Skeletal muscle satellite cell (primary cell): ENCODE measurements around the gene GMDS.

Experiments used
- H3K27me3 ChIP-seq: 2 replicates; pipeline ENCODE4 v1.7.0; 2013; ENCODE audit warnings: low read length; ENCODE audit not compliant: control insufficient read depth, insufficient read depth
- H3K36me3 ChIP-seq: 2 replicates; pipeline ENCODE4 v1.7.0; 2013; ENCODE audit warnings: mild to moderate bottlenecking, control low read depth, low read length; ENCODE audit not compliant: insufficient read depth
- H3K4me1 ChIP-seq: 2 replicates; pipeline ENCODE4 v1.7.0; 2013; ENCODE audit warnings: low read length; ENCODE audit not compliant: control insufficient read depth, insufficient read depth
- H3K4me2 ChIP-seq: 2 replicates; pipeline ENCODE4 v1.7.0; 2013; ENCODE audit warnings: mild to moderate bottlenecking, low read length
- H3K4me3 ChIP-seq: 2 replicates; pipeline ENCODE4 v1.7.0; 2013; ENCODE audit warnings: low read length
- H3K9ac ChIP-seq: 2 replicates; pipeline ENCODE4 v1.7.0; 2013; ENCODE audit warnings: mild to moderate bottlenecking, low read depth, low read length, moderate library complexity
- H3K9me3 ChIP-seq: replicated peaks from 2 replicates; pipeline ENCODE4 v1.7.0; 2013; ENCODE audit warnings: mild to moderate bottlenecking, control low read depth, low read length

The GMDS gene

DNA sequence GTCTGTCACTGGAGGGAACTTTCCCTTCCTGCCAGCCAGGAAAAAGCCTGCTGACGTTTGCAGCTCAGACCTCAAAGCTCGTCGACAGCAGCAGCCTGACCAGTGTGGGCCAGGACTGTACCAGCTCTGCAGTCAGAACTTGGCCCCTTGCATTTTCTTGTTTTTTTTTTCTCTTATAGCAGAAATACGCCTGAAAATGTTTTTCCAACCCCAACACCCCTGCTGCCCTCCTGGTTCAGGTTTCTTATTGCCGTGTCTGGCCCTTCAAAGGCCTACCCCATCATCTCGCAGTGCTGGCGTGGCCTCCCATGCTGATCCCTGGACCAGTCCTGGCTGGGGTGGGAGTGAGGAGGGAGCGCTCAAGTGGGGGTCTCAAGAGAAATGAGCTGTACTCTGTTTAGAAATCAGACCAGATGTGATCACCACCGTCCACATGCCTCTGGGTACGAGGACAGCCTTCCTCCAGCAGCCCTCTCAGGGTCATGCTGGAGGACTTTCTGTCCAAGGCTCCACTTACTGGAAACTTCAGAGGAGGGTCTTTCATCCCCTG lies 466.6 kb downstream of the GMDS start:
- H3K9me3 ChIP-seq = no peaks in the 10 kb centered on the region
- no peak overlapping the region for H3K4me2 ChIP-seq
- H3K27me3 ChIP-seq = no peaks in the 10 kb centered on the region
- H3K9ac ChIP-seq = no peak overlapping the region
- no peaks in the 10 kb centered on the region for H3K4me1 ChIP-seq
- H3K4me3 ChIP-seq = no peak overlapping the region
- no peaks in the 10 kb centered on the region for H3K36me3 ChIP-seq

DNA sequence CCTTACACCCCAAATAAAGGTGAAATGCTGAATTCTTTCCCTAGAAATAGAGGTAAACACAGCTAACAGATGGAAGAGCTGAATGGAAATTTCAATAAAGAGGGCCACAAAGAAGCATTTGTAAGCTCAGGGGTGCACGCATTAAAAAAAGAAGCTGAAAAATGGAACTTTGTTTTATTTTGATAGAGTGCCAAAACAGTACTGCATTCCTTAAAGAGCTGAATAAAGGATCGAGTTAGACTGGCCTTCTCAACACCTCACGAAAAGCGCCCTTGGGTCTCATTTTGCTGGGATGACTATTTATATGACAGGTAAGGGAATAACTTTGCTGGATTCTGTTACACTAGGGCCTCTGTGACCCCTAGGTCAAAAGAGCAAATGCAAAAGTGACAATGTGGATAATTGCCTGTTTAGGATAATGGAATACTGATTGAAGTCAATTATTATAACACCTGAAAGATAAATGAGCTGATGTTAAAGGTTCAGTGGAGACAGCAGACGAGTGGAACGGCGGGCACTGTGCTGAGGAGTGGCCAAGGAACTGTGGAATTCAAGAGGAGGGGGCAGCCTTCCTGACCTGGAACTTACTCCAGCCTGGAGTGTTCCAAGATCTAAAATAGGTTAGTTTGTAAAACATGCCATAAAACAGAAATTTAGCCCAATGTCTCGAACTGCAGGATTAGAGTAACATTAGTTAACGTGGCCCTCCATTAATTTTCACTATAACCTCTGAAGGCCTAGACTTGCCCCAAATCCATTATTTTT lies 467.3 kb downstream of the GMDS start:
- H3K4me3 ChIP-seq = no peak overlapping the region
- H3K9me3 ChIP-seq = no peaks in the 10 kb centered on the region
- H3K4me2 ChIP-seq = no peak overlapping the region
- no peak overlapping the region for H3K9ac ChIP-seq
- no peaks in the 10 kb centered on the region for H3K27me3 ChIP-seq
- no peaks in the 10 kb centered on the region for H3K4me1 ChIP-seq
- no peaks in the 10 kb centered on the region for H3K36me3 ChIP-seq

DNA sequence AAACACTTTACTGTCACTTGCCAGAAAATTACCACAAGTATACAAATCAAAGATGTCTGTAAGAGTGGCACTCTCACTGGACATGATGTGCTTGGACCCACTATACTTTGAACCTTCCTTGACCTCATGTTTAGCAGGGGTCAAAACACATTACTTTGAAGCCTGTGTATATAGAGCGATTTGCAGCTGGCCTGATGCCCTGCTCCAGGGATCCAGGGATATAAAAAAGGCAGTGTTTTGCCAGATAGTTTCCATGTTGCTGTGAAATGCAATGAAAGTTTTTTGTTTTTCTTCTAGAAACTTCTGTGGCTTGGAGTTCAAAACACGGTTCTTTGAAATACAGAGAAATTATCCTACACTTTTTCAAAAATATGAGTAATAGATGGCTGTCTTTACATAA lies 470.0 kb downstream of the GMDS start:
- H3K9me3 ChIP-seq = no peaks in the 10 kb centered on the region
- no peaks in the 10 kb centered on the region for H3K27me3 ChIP-seq
- no peak overlapping the region for H3K4me2 ChIP-seq
- H3K9ac ChIP-seq = no peak overlapping the region
- peaks cover 5% of the 10 kb centered on the region for H3K4me1 ChIP-seq
- no peaks in the 10 kb centered on the region for H3K36me3 ChIP-seq
- H3K4me3 ChIP-seq = no peak overlapping the region

DNA sequence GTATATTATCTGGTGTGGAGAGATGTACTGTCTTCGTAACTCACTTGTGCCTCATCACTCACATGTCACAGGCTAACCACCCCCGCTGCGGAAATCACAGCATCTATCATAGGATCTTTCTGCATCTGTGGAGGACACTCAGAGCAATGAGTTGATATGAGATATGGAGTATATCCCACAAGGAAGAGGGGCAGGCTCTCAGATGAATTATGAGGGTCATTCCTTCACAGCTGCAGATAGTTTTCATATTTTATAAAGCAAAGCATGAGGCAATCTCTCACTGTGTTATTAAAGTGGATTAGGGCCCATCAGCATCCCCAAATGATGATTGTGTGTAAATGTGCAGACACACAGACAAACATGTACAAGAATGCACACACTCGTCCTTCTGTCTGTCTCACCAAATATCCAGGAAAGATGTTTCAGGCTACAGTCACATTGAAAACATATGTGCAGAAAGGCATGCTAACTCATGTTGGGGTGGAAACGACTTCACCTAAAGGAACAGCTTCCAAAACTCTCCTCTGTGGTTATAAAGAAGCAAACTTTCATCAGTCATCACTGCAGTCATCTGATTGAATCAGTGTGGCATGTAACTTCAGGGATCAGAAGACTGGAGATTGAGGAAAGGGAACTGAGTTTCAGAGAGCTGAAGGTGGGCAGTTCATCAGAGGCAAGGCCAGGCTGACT lies 471.0 kb downstream of the GMDS start:
- Histone ChIP-seq H3K36me3 (no peaks in the 10 kb centered on the region), H3K4me3 (no peak overlapping the region), H3K9ac (no peak overlapping the region), H3K4me1 (peaks cover 5% of the 10 kb centered on the region), H3K4me2 (no peak overlapping the region), H3K9me3 (no peaks in the 10 kb centered on the region), H3K27me3 (no peaks in the 10 kb centered on the region)

DNA sequence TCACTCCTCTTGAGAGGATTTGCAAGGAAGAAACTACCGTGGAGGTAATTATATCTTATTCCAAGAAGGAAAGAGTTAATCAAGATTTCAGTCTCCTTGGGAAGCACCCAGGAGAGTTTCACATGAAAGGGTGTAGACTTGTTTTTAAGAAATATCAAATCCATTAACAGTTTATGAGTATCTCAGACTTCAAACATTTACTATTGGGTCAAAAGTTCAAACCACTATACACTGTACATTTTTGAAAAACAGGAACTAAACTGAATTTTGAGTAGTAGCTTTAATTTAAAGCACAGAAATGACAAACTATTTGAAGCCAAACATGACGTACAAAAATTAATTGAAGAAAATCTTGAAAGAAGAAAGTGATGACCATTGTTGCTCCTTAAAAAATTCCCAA lies 471.7 kb downstream of the GMDS start:
- H3K9me3 ChIP-seq = no peaks in the 10 kb centered on the region
- H3K9ac ChIP-seq = no peak overlapping the region
- peaks cover 5% of the 10 kb centered on the region for H3K4me1 ChIP-seq
- no peak overlapping the region for H3K4me3 ChIP-seq
- H3K4me2 ChIP-seq = no peak overlapping the region
- no peaks in the 10 kb centered on the region for H3K36me3 ChIP-seq
- no peaks in the 10 kb centered on the region for H3K27me3 ChIP-seq

DNA sequence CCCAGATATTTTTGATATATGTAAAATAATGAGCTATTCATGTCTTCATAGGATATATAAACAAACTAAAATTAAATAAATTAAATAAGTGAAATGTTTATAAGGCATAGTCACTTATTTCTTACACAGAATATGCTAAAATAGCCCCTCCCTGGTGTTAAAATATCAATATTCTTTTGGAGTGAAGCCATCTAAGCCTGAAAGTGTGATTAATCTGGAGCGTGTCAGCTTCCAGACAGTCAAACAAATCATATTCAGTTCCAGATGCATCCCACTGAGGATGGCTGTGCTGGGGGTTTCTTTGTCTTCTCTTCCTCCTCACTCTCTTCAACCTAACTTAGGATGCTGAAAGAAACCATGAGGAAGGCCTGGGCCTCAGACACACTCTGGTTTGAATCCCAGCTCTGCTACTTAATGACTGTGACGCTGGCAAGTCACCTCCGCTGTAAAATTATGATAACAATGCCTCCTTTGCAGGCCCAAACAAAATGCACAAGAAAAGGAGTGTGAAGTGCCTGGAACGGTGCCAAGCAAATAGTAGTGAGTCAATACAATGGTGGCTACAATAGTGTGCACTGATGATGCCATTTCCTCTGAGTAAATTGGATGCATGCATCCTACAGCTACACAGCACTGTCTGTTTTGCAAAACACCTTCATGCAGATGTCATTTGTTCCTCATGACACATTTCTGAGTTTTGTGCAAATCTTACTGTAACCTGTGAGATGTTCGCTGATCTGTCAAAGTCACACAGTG lies 474.3 kb downstream of the GMDS start:
- no peaks in the 10 kb centered on the region for H3K9me3 ChIP-seq
- H3K4me2 ChIP-seq = no peak overlapping the region
- no peaks in the 10 kb centered on the region for H3K27me3 ChIP-seq
- no peak overlapping the region for H3K4me3 ChIP-seq
- no peaks in the 10 kb centered on the region for H3K36me3 ChIP-seq
- H3K9ac ChIP-seq = no peak overlapping the region
- H3K4me1 ChIP-seq = peaks cover 17% of the 10 kb centered on the region

DNA sequence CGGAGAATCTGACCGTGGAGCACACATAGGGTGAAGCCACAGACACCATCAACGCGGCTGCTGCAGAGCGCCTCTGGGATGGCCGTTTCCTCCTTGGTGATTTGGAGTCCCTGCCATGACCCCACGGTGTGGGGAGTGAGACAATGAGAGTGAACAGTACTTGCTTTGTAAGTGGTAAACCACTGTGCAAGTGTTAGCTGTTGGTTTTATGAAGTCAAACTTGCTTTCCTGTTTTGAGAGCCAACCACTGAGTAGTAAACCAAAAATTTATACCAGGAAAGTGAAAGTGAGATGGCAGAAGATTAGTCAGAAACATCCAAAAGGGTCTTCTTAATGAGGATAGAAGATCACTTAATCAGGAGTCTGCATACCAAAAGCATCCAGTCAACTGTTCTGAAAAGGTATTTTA lies 475.0 kb downstream of the GMDS start:
- Histone ChIP-seq H3K36me3 (no peaks in the 10 kb centered on the region), H3K9ac (no peak overlapping the region), H3K4me1 (peaks cover 17% of the 10 kb centered on the region), H3K4me2 (no peak overlapping the region), H3K4me3 (no peak overlapping the region), H3K27me3 (no peaks in the 10 kb centered on the region), H3K9me3 (no peaks in the 10 kb centered on the region)

DNA sequence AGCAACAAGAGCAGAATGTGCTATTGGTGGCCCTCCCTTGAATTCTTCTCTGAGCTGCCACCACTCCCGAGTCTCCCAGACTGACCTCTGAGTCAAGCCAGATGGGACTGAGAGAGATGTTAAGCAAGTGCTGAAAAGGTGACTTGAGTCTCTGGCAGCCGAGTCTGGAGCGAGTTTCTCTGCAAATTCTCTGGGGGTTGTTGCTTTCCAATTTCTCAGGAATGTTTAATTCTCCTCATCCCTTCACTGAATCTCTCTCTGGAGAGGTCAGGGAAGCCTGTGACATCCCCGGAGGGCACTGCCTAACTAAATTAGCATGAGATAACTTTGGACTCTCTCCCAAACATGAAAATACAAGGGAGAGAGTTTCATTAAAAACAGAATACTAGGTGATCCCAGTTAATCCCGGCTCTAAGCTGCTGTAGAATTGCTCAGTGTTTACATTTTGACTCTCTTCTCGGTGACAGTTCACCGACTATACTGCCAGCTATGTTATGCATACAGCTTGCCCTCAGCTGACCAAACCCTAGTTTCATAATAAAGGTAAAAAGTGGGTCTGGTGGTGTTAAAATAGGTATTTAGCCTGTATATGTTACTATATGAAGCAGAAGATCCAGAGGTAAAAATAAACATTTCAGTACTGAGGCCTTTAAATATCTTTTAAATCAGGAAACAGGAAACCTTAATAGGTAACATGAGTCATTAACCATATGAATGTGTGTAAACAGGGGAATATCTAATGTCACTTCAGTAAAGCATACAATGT lies 477.7 kb downstream of the GMDS start:
- H3K4me3 ChIP-seq = no peak overlapping the region
- H3K9me3 ChIP-seq = no peaks in the 10 kb centered on the region
- H3K9ac ChIP-seq = no peak overlapping the region
- no peaks in the 10 kb centered on the region for H3K27me3 ChIP-seq
- H3K4me2 ChIP-seq = no peak overlapping the region
- peaks cover 17% of the 10 kb centered on the region for H3K4me1 ChIP-seq
- no peaks in the 10 kb centered on the region for H3K36me3 ChIP-seq

DNA sequence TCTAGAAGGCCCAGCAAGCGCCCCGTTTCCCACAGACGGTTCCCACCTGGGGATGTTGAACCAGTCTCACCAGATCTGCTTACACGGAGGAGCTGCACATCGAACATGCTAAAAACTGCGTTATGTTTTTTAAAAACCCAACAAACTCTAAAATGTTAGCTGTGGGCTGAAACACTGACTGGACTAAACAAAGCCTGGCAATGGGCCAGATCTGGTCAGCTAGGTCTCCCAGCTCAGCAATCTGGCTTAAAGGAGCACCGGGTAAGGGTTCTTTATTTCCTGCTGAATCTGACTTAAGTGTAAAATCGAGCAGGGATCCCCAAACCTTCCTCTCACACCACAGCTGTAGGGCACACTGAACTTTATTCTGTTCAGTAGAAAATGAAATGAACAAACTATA lies 478.8 kb downstream of the GMDS start:
- Histone ChIP-seq H3K4me3 (no peak overlapping the region), H3K9me3 (no peaks in the 10 kb centered on the region), H3K9ac (no peak overlapping the region), H3K27me3 (no peaks in the 10 kb centered on the region), H3K36me3 (no peaks in the 10 kb centered on the region), H3K4me2 (no peak overlapping the region), H3K4me1 (peaks cover 16% of the 10 kb centered on the region)

DNA sequence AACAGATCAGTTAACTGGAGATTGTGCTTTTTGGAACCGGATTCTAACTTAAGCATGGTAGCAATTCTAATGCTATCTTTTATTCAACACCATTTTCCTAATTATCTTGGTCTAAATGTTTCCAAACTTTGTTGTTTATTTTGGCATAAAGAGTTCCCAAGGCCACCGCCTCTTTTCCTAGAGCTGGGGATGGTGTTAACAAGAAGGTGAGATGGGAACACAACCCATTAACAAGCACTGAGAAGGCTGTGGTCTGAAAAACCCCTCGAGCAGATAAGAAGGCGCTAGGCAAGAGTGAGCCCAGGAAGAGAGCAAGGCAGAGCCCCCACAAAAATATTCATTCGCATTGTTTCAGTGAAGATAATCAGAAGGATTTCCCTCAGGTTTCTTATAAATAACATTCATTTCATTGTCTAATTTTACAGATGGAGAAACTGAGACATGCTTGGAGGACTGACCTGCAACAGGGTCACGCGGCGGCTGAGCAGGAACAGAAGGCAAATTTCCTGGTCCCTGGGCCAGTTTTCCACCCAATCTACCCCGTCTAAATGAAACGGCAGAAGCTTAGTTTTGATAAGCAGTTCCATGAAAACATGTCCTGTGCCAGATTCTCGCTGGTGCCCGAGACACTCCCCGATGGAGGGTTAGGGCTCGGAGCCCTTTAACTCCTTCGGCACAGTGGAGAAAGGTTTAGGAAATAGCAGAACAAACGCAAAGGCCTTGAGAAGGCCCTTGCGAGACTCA lies 480.1 kb downstream of the GMDS start:
- H3K4me3 ChIP-seq = no peak overlapping the region
- peaks cover 12% of the 10 kb centered on the region for H3K4me1 ChIP-seq
- H3K4me2 ChIP-seq = no peak overlapping the region
- no peaks in the 10 kb centered on the region for H3K9me3 ChIP-seq
- no peak overlapping the region for H3K9ac ChIP-seq
- no peaks in the 10 kb centered on the region for H3K36me3 ChIP-seq
- no peaks in the 10 kb centered on the region for H3K27me3 ChIP-seq
